Muscle of back (tissue), 11 donors: ENCODE results near the gene PALLD. TPM values are rescaled to one million over a fixed set of nuclear protein-coding genes. Genes with fewer than 3 reads are reported as not detected.

Experiments used
- DNase-seq, 3 donors: peaks; one replicate each; pipeline versions ENCODE4 v3.0.0 to v3.0.0-alpha.2; 2013
- polyA plus RNA-seq, 10 donors: library from polyadenylated mRNA; unstranded; fragments of 120-200 nt; gene quantifications; one replicate each; pipeline ENCODE4 v1.2.1, GENCODE V29; 2013; ENCODE audit not compliant: insufficient read length in 10 of 10

PALLD gene
- polyA plus RNA-seq, 10 donors = 130 to 201 (median 147) TPM

- DNase-seq = peak in 2 of 3 donors; percentile 71 to 93
Measured at GRCh38 chr4:168868044-168868781, 371.4 kb downstream of the PALLD start.

- DNase-seq = no peak
Measured at GRCh38 chr4:168868802-168869201, 371.9 kb downstream of the PALLD start.

GRCh38 chr4:168870004-168870403 is 373.2 kb downstream of the PALLD start:
- DNase-seq = peak in 1 of 3 donors; percentile 66

GRCh38 chr4:168871632-168872031 is 374.8 kb downstream of the PALLD start:
- DNase-seq = peak in 1 of 3 donors; percentile 63

- no peak for DNase-seq
Measured at GRCh38 chr4:168874083-168874482, 377.2 kb downstream of the PALLD start.

- DNase-seq = no peak
Measured at GRCh38 chr4:168876106-168876505, 379.3 kb downstream of the PALLD start.

GRCh38 chr4:168877511-168878491 is 380.9 kb downstream of the PALLD start:
- peak in 1 of 3 donors; percentile 83 for DNase-seq

- no peak for DNase-seq
Measured at GRCh38 chr4:168878623-168879022, 381.8 kb downstream of the PALLD start.

- DNase-seq = no peak
Measured at GRCh38 chr4:168879188-168879587, 382.3 kb downstream of the PALLD start.

- no peak for DNase-seq
Measured at GRCh38 chr4:168880072-168880675, 383.3 kb downstream of the PALLD start.

GRCh38 chr4:168880811-168881595 is 384.2 kb downstream of the PALLD start:
- DNase-seq = no peak

GRCh38 chr4:168881781-168882420 is 385.0 kb downstream of the PALLD start:
- DNase-seq = no peak

GRCh38 chr4:168882650-168883233 is 385.9 kb downstream of the PALLD start:
- DNase-seq = no peak

GRCh38 chr4:168883513-168883912 is 386.7 kb downstream of the PALLD start:
- DNase-seq = no peak

GRCh38 chr4:168884251-168885124 is 387.6 kb downstream of the PALLD start:
- DNase-seq = no peak

GRCh38 chr4:168885400-168885799 is 388.5 kb downstream of the PALLD start:
- DNase-seq = no peak

GRCh38 chr4:168886351-168886750 is 389.5 kb downstream of the PALLD start:
- DNase-seq = no peak

- DNase-seq = no peak
Measured at GRCh38 chr4:168887809-168888208, 391.0 kb downstream of the PALLD start.

- no peak for DNase-seq
Measured at GRCh38 chr4:168888715-168889215, 391.9 kb downstream of the PALLD start.
